HepG2 (cell line): ENCODE measurements around the gene SLC12A3. TPM values are rescaled to one million over a fixed set of nuclear protein-coding genes. Genes with fewer than 3 reads are reported as not detected.
A peak's percentile ranks its signal among the peaks of the same experiment; 100 is the strongest.

Experiments used
- CEBPB ChIP-seq: IDR thresholded peaks from 2 replicates; pipeline ENCODE4 v1.6.1; 2011; ENCODE audit warnings: low read depth, low read length, improper control_type of control experiment, borderline replicate concordance
- HNF1A ChIP-seq, 2 experiments: sonication (generic) in 1 of 2; formaldehyde crosslinking in 1 of 2; IDR thresholded peaks; 2 replicates each; pipeline versions ENCODE4 v1.4.0 to v1.6.1; 2016 to 2020; ENCODE audit warnings: borderline replicate concordance in 1 of 2, low read depth in 1 of 2, mild to moderate bottlenecking in 1 of 2, missing genetic modification reagents in 1 of 2
- LCORL ChIP-seq, 2 experiments: fragments of 450-650 bp in 1 of 2; sonication (generic) in 1 of 2; formaldehyde crosslinking in 1 of 2; IDR thresholded peaks; 2 replicates each; pipeline versions ENCODE4 v1.5.0 to v1.6.1; 2017 to 2020; ENCODE audit warnings: antibody characterized with exemption in 1 of 2, missing genetic modification reagents in 1 of 2
- NFIC ChIP-seq: IDR thresholded peaks from 2 replicates; pipeline ENCODE4 v1.6.1; 2012; ENCODE audit warnings: mild to moderate bottlenecking, low read length, inconsistent platforms
- NR2F6 ChIP-seq, 2 experiments: IDR thresholded peaks; 2 replicates each; pipeline ENCODE4 v1.6.1; 2016; ENCODE audit warnings: antibody characterized with exemption in 1 of 2, mild to moderate bottlenecking in 1 of 2
- SRF ChIP-seq: IDR thresholded peaks from 2 replicates; pipeline ENCODE4 v1.6.1; 2011; ENCODE audit warnings: mild to moderate bottlenecking, low read depth, low read length, moderate library complexity
- YEATS4 ChIP-seq: sonication (generic); formaldehyde crosslinking; IDR thresholded peaks from 2 replicates; pipeline ENCODE4 v1.4.0; 2020; ENCODE audit warnings: missing genetic modification reagents, borderline replicate concordance
- ZNF362 ChIP-seq: sonication (generic); formaldehyde crosslinking; IDR thresholded peaks from 2 replicates; pipeline ENCODE4 v1.4.0; 2020; ENCODE audit warnings: missing genetic modification reagents, mild to moderate bottlenecking, borderline replicate concordance
- ZNF687 ChIP-seq: sonication (generic); formaldehyde crosslinking; IDR thresholded peaks from 2 replicates; pipeline ENCODE4 v1.5.1; 2020; ENCODE audit warnings: mild to moderate bottlenecking, missing genetic modification reagents, moderate library complexity
- ZNF768 ChIP-seq: sonication (generic); formaldehyde crosslinking; IDR thresholded peaks from 2 replicates; pipeline ENCODE4 v1.4.0; 2020; ENCODE audit warnings: missing genetic modification reagents
- ZUFSP ChIP-seq: sonication (generic); formaldehyde crosslinking; IDR thresholded peaks from 2 replicates; pipeline ENCODE4 v1.9.0; 2021; ENCODE audit warnings: missing genetic modification reagents, mild to moderate bottlenecking, borderline replicate concordance
- ZZZ3 ChIP-seq: sonication (generic); formaldehyde crosslinking; IDR thresholded peaks from 2 replicates; pipeline ENCODE4 v1.4.0; 2020; ENCODE audit warnings: missing genetic modification reagents, mild to moderate bottlenecking, borderline replicate concordance
- polyA plus RNA-seq, 8 experiments: library from polyadenylated mRNA; depleted of rRNA in 3 of 8; stranded (reverse) in 7 of 8; unstranded in 1 of 8; fragments of >200 nt; fragmentation: Illumina TruSeq in 4 of 8; extraction: Trizol in 4 of 8; gene quantifications; 2 replicates each; pipeline versions ENCODE4 v1.2.1 to v1.2.3, GENCODE V29; 2011 to 2016; ENCODE audit warnings: low read depth in 4 of 8, missing spikeins in 1 of 8, mixed read lengths in 1 of 8; ENCODE audit not compliant: insufficient read depth in 1 of 8
- total RNA-seq, 5 experiments: library from RNA; depleted of rRNA; stranded (reverse); fragments of >200 nt; fragmentation: Illumina TruSeq; extraction: Trizol; gene quantifications; 2 replicates each; pipeline ENCODE4 v1.2.3, GENCODE V29; 2016; ENCODE audit warnings: low read depth in 1 of 5
- TF ChIP-seq, protein P1 (sequence below): sonication (generic); formaldehyde crosslinking; IDR thresholded peaks from 2 replicates; pipeline ENCODE4 v1.5.0; 2020; ENCODE audit warnings: mild to moderate bottlenecking, missing genetic modification reagents

Gene SLC12A3
- total and polyA plus RNA-seq, 2 of the 13 experiments (the other 11 are each of a cell fraction or from before 2014, with no cell fraction given) = 6.2 TPM; not detected in 1

DNA sequence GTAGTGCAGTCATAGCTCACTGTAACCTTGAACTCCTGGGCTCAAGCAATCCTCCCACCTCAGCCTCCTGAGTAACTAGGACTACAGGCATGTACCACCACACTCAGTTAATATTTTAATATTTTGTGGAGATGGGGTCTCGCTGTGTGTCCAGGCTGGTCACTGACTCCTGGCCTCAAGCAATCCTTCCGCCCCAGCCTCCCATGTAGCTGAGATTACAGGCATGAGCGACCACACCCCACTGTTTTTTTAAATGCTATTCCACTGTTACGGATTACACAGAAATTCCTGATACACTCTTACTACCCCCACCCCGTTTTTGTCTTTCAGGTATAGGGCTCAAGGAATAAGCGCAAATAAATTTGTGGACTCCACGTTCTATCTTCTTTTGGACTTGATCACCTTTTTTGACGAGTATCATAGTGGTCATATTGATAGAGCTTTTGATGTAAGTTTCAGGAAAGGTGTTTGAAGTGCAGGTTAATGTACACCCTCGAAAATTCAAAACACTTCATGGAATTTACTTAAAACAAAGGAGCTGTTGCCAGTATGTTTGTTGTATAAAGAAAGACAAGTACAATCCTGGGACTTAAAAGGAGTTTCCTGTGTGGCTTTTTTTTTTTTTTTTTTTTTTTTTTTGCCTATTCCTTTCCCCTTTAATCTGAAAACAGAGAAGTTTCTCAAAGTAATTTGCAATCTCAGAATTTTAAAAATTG, 26.2 kb upstream of the SLC12A3 start (continued):
- TF ChIP-seq HNF1A (IDR thresholded peaks at IDR 0.05; ENCODE audit: low read depth) (peak; percentile 89), HNF1A (CRISPR knock-in tag; IDR thresholded peaks at IDR 0.05; ENCODE audit: borderline replicate concordance) (peak; percentile 21; the same call in 1 of the 2 replicates), ZZZ3 (CRISPR knock-in tag) (no peak), NFIC (peak; percentile 81), ZUFSP (CRISPR knock-in tag) (no peak), YEATS4 (CRISPR knock-in tag) (no peak), ZNF768 (CRISPR knock-in tag) (no peak), SRF (peak; percentile 73; the same call in 1 of the 2 replicates), LCORL (IDR thresholded peaks at IDR 0.05) (0 out of 2 replicates have a peak, but pooled peaks have one; percentile 28), LCORL (CRISPR knock-in tag; IDR thresholded peaks at IDR 0.05) (peak; percentile 56; the same call in 1 of the 2 replicates), ZNF687 (peak; percentile 42; the same call in 1 of the 2 replicates), CEBPB (no peak), NR2F6 (IDR thresholded peaks at IDR 0.05) (peak; percentile 27; the same call in 1 of the 2 replicates), NR2F6 (CRISPR knock-in tag; IDR thresholded peaks at IDR 0.05) (peak; percentile 13), ZNF362 (CRISPR knock-in tag) (peak; percentile 85)
- TF ChIP-seq, protein P1, sequence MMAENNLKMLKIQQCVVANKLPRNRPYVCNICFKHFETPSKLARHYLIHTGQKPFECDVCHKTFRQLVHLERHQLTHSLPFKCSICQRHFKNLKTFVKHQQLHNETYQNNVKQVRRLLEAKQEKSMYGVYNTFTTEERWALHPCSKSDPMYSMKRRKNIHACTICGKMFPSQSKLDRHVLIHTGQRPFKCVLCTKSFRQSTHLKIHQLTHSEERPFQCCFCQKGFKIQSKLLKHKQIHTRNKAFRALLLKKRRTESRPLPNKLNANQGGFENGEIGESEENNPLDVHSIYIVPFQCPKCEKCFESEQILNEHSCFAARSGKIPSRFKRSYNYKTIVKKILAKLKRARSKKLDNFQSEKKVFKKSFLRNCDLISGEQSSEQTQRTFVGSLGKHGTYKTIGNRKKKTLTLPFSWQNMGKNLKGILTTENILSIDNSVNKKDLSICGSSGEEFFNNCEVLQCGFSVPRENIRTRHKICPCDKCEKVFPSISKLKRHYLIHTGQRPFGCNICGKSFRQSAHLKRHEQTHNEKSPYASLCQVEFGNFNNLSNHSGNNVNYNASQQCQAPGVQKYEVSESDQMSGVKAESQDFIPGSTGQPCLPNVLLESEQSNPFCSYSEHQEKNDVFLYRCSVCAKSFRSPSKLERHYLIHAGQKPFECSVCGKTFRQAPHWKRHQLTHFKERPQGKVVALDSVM (CRISPR knock-in tag) = peak; percentile 97
